Calu3 (cell line): ENCODE data around the gene ZNF804B. TPM values are rescaled to one million over a fixed set of nuclear protein-coding genes. Genes with fewer than 3 reads are reported as not detected.

ENCODE experiments used
- BruUV-seq: library from RNA; stranded (reverse); fragments of 400-500 nt; replicated peaks from 2 replicates; lab custom pipeline; 2021; lab: Mats Ljungman, UMichigan
- CTCF ChIA-PET: fragments of 300-600 bp; sonication (Branson Sonifier 250); formaldehyde crosslinking; loops from one replicate; lab custom pipeline; 2022; ENCODE audit warnings: antibody characterized with exemption; lab: Charles Lee
- DNase-seq: peaks from one replicate; pipeline ENCODE4 v3.0.0; 2022
- H3K27ac Mint-ChIP-seq: one replicate; pipeline ENCODE4 v1.8.0; 2022; ENCODE audit warnings: mixed read lengths; ENCODE audit not compliant: unreplicated experiment
- H3K27me3 Mint-ChIP-seq: one replicate; pipeline ENCODE4 v1.8.0; 2022; ENCODE audit warnings: mixed read lengths; ENCODE audit not compliant: unreplicated experiment
- H3K36me3 Mint-ChIP-seq: one replicate; pipeline ENCODE4 v1.8.0; 2022; ENCODE audit warnings: mild to moderate bottlenecking, moderate library complexity, mixed read lengths; ENCODE audit not compliant: insufficient read depth, unreplicated experiment
- H3K4me1 Mint-ChIP-seq: one replicate; pipeline ENCODE4 v1.8.0; 2022; ENCODE audit warnings: mild to moderate bottlenecking, low read depth, mixed read lengths; ENCODE audit not compliant: unreplicated experiment
- H3K4me3 Mint-ChIP-seq: one replicate; pipeline ENCODE4 v1.8.0; 2022; ENCODE audit warnings: mild to moderate bottlenecking, low read depth, moderate library complexity, mixed read lengths; ENCODE audit not compliant: unreplicated experiment
- H3K9me3 Mint-ChIP-seq: one replicate; pipeline ENCODE4 v1.8.0; 2022; ENCODE audit warnings: low read depth, mixed read lengths; ENCODE audit not compliant: unreplicated experiment
- CTCF ChIP-seq: fragments of 200-600 bp; IDR thresholded peaks from one replicate; pipeline ENCODE4 v1.8.0; 2022; ENCODE audit warnings: antibody characterized with exemption; ENCODE audit not compliant: unreplicated experiment
- intact Hi-C: fragments of 100-400 bp; cut with micrococcal nuclease; formaldehyde crosslinking; loops from one replicate; pipeline ENCODE4 v1.10.0; 2022; ENCODE audit not compliant: unreplicated experiment
- total RNA-seq: library from RNA; stranded (reverse); gene quantifications from 2 replicates; pipeline ENCODE4 v1.2.3, GENCODE V29; 2022

Gene ZNF804B
- total RNA-seq, 1 experiment from 2014 or later = not detected

- no TSS peak for BruUV-seq
- Mint-ChIP-seq H3K27ac (no peak overlapping the region), H3K4me1 (no peaks in the 10 kb centered on the region), H3K4me3 (no peak overlapping the region), H3K36me3 (no peaks in the 10 kb centered on the region), H3K9me3 (peaks cover 2% of the 10 kb centered on the region), H3K27me3 (no peaks in the 10 kb centered on the region)
- CTCF ChIA-PET = no interaction called here
- intact Hi-C loops = no loop called here
- no peak for TF ChIP-seq CTCF
- DNase-seq = no peak
These were observed 294.9 kb downstream of the ZNF804B start for GRCh38 chr7:89054361-89054760.

- Mint-ChIP-seq H3K4me1 (no peaks in the 10 kb centered on the region), H3K27me3 (no peaks in the 10 kb centered on the region), H3K27ac (no peak overlapping the region), H3K36me3 (no peaks in the 10 kb centered on the region), H3K4me3 (no peak overlapping the region), H3K9me3 (no peaks in the 10 kb centered on the region)
- no TSS peak for BruUV-seq
- CTCF ChIA-PET = no interaction called here
- intact Hi-C loops = no loop called here
- TF ChIP-seq CTCF = no peak
- DNase-seq = no peak
These were observed 300.7 kb downstream of the ZNF804B start for GRCh38 chr7:89060234-89060633.

GRCh38 chr7:89064831-89065230 is 305.3 kb downstream of the ZNF804B start:
- Mint-ChIP-seq H3K4me3 (no peak overlapping the region), H3K36me3 (no peaks in the 10 kb centered on the region), H3K27me3 (no peaks in the 10 kb centered on the region), H3K9me3 (no peaks in the 10 kb centered on the region), H3K4me1 (no peaks in the 10 kb centered on the region), H3K27ac (no peak overlapping the region)
- TF ChIP-seq CTCF = no peak
- intact Hi-C loops = no loop called here
- BruUV-seq = no TSS peak
- CTCF ChIA-PET = no interaction called here
- no peak for DNase-seq

- no peaks in the 10 kb centered on the region for H3K4me1 Mint-ChIP-seq
- no peak for DNase-seq
- no TSS peak for BruUV-seq
- H3K27ac Mint-ChIP-seq = no peak overlapping the region
- H3K4me3 Mint-ChIP-seq = no peak overlapping the region
- H3K9me3 Mint-ChIP-seq = no peaks in the 10 kb centered on the region
- TF ChIP-seq CTCF = no peak
- H3K36me3 Mint-ChIP-seq = no peaks in the 10 kb centered on the region
- CTCF ChIA-PET = no interaction called here
- intact Hi-C loops = no loop called here
- no peaks in the 10 kb centered on the region for H3K27me3 Mint-ChIP-seq
These were observed 307.5 kb downstream of the ZNF804B start for GRCh38 chr7:89067048-89067447.
